Upper lobe of left lung (tissue), 4 donors: ENCODE results near the gene PTPRN2.

Experiments used
- POLR2A ChIP-seq, 4 donors: fragments of 450-650 bp; IDR thresholded peaks; one replicate each; pipeline ENCODE4 v1.5.1; 2016 to 2017; ENCODE audit warnings: antibody characterized with exemption in 4 of 4, mild to moderate bottlenecking in 2 of 4
- TF ChIP-seq, protein P1 (sequence below), 6 experiments: fragments of 450-650 bp in 4 of 6; fragments of 200-600 bp in 2 of 6; sonication (generic) in 2 of 6; IDR thresholded peaks; one replicate each; pipeline ENCODE4 v1.5.1; 2016 to 2019; ENCODE audit warnings: antibody characterized with exemption in 6 of 6

DNA sequence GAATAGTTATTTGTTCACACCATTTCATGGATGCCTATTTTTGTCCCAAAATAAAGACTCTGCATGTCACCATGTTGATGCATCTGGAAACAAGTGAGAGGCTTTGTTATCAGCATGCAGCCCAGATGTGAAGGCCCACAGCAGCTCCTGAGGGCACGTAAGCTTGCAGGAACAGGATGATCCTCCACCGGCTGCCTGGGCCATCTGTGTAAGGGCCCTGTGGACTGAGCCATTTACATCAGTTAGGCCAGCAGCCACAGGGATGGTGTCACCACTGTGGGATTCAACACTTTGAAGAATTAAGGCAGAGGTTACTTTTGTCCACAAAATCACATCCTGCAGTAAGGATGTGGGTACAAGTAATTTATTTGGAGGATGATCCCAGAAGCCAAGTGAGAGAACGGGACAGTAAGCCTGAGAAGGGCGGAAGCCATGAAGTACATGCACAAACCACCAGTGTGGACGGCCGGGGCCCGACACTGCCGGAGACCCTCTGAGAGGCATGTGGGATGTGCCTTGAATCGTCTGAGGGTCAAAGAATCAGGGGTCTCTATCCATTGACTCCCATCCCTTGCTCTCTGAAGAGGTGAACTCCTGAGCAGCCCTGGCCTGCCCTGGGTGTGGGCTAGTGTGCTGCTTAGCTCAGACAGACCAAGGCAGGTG, 641.1 kb downstream of the PTPRN2 start:
- TF ChIP-seq, protein P1, sequence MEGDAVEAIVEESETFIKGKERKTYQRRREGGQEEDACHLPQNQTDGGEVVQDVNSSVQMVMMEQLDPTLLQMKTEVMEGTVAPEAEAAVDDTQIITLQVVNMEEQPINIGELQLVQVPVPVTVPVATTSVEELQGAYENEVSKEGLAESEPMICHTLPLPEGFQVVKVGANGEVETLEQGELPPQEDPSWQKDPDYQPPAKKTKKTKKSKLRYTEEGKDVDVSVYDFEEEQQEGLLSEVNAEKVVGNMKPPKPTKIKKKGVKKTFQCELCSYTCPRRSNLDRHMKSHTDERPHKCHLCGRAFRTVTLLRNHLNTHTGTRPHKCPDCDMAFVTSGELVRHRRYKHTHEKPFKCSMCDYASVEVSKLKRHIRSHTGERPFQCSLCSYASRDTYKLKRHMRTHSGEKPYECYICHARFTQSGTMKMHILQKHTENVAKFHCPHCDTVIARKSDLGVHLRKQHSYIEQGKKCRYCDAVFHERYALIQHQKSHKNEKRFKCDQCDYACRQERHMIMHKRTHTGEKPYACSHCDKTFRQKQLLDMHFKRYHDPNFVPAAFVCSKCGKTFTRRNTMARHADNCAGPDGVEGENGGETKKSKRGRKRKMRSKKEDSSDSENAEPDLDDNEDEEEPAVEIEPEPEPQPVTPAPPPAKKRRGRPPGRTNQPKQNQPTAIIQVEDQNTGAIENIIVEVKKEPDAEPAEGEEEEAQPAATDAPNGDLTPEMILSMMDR (IDR thresholded peaks at IDR 0.05): no peak
- no peak for TF ChIP-seq POLR2A (IDR thresholded peaks at IDR 0.05)
